Heart right ventricle (tissue), 16 donors: ENCODE data around the gene RIT2. TPM values are rescaled to one million over a fixed set of nuclear protein-coding genes. Genes with fewer than 3 reads are reported as not detected.

ENCODE experiments used
- ATAC-seq, 8 donors: fragments of 200-7000 bp; cut with Tn5 transposase; one replicate each; pipeline ENCODE4 v1.9.1; 2020; ENCODE audit warnings: mild to moderate bottlenecking in 8 of 8, moderate library complexity in 8 of 8, moderate number of reproducible peaks in 1 of 8
- DNase-seq, 2 donors: peaks; one replicate each; pipeline ENCODE4 v3.0.0-alpha.2; 2020
- H3K27ac ChIP-seq, 10 donors: fragments of 200-600 bp; sonication (generic) in 2 of 10; one replicate each; pipeline versions ENCODE4 v1.5.0 to v1.8.0; 2020 to 2022; ENCODE audit warnings: mild to moderate bottlenecking in 3 of 10
- H3K27me3 ChIP-seq, 7 donors: fragments of 200-600 bp; one replicate each; pipeline ENCODE4 v1.8.0; 2021 to 2022; ENCODE audit warnings: mild to moderate bottlenecking in 2 of 7
- H3K36me3 ChIP-seq, 9 donors: fragments of 200-600 bp; sonication (generic) in 1 of 9; one replicate each; pipeline versions ENCODE4 v1.5.0 to v1.8.0; 2020 to 2022; ENCODE audit warnings: mild to moderate bottlenecking in 2 of 9
- H3K4me1 ChIP-seq, 9 donors: fragments of 200-600 bp; sonication (generic) in 1 of 9; one replicate each; pipeline versions ENCODE4 v1.5.0 to v1.8.0; 2020 to 2022; ENCODE audit warnings: mild to moderate bottlenecking in 4 of 9
- H3K4me3 ChIP-seq, 10 donors: fragments of 200-600 bp; sonication (generic) in 2 of 10; one replicate each; pipeline versions ENCODE4 v1.5.0 to v1.8.0; 2020 to 2022; ENCODE audit warnings: mild to moderate bottlenecking in 7 of 10, moderate library complexity in 2 of 10
- H3K9me3 ChIP-seq, 11 donors: fragments of 200-600 bp in 10 of 11; sonication (generic) in 2 of 11; one replicate each; pipeline versions ENCODE4 v1.5.0 to v1.8.0; 2013 to 2022; ENCODE audit warnings: mild to moderate bottlenecking in 2 of 11, control low read depth in 1 of 11, moderate library complexity in 1 of 11
- WGBS, 2 donors: extraction: QIAGEN DNeasy Blood & Tissue Kit; methylation state at CpG; one replicate each; pipeline ENCODE4 v1.1.7; 2013; ENCODE audit warnings: inconsistent platforms in 1 of 2; 5-methylcytosine and 5-hydroxymethylcytosine counted together
- intact Hi-C, 10 donors: fragments of 100-400 bp; cut with DNase I; formaldehyde crosslinking; loops; one replicate each; pipeline versions ENCODE4 v1.11.1 to v1.14.2; 2022
- polyA plus RNA-seq, 2 donors: library from polyadenylated mRNA; stranded (reverse); fragments of 200-250 nt; gene quantifications; one replicate each; pipeline ENCODE4 v1.2.3, GENCODE V29; 2013
- total RNA-seq, 10 donors: library from RNA; stranded (reverse); fragmentation: NEBNext Ultra II Directional in 3 of 10; extraction: Animal tissue kit (Norgen Biotek cat#: 25700) in 3 of 10; gene quantifications; one replicate each; pipeline versions ENCODE4 v1.2.1 to v1.2.4, GENCODE V29; 2021 to 2023
- TF ChIP-seq, protein P1 (sequence below), 9 donors: fragments of 200-600 bp; sonication (generic) in 2 of 9; IDR thresholded peaks; one replicate each; pipeline versions ENCODE4 v1.5.0 to v1.8.0; 2021 to 2022; ENCODE audit warnings: antibody characterized with exemption in 9 of 9, mild to moderate bottlenecking in 5 of 9, moderate library complexity in 1 of 9
- donor health status: Arrhythmogenic right ventricular cardiomyopathy.
- donor health status: ischemic (EF 13 %, LVEDD 7.1; RV severe dilation, severe dysfunction).
- donor health status: healthy with polysubstance abuse.
- donor health status: DM: no; HTN: yes; CAD: no.
- donor health status: DM: no; HTN: no; CAD: no.
- donor health status: ischemic (EF 25% LVEDD 6.9; RV normal size, moderate dysfunction).
- donor health status: ischemic (EF 25% LVEDD 5.7; RV mildly dilated, moderate dysfunction).
- donor health status: healthy.
- donor health status: DM: yes; HTN: yes; CAD: no.
- donor health status: Ischemic cardiomyopathy.
- donor health status: ischemic (EF 35%, LVEDD 5.7; RV mildly dilated, moderate dysfunction).
- donor health status: nonischemic (EF 11% LVEDD 7.7; RV severe dilation, severe dysfunction).
- donor health status: DM: yes; HTN: yes; CAD: no.
- donor health status: PGD.
- donor health status: ischemic (EF 29% LVEDD 5.4; RV normal size, mild dysfunction).
- donor health status: nonischemic (EF 23%, LVEDD 6.1; RV moderate dilation, normal function).

Gene RIT2
- total and polyA plus RNA-seq, 12 donors: not detected

DNA sequence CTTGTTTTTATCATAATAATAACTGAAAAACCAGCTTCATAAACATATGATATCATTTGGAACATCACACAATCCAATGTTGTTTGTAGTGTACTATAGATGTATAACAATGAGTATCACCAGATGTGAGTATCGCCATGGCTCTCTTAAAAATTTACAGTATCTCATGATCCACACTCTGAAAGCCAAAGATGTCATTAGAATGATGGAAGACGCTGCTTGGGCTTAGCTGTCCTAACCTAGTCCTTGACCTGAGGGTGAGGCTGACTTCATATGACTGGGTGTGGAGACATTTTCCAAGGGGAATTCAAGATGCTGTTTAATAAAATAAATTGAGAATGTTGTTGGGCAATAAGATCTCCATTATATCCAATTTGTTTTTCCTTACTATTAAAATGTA, 242.6 kb downstream of the RIT2 start:
- Histone ChIP-seq H3K9me3 (no peaks in the 10 kb centered on the region), H3K27me3 (no peaks in the 10 kb centered on the region), H3K36me3 (no peaks in the 10 kb centered on the region), H3K4me1 (no peaks in the 10 kb centered on the region), H3K4me3 (no peak overlapping the region), H3K27ac (no peak overlapping the region)
- ATAC-seq (no peak), DNase-seq (no peak)
- intact Hi-C loops: no loop called here
- 69 to 83% methylated on average over 2 of the region's 2 CpGs for WGBS, 2 donors
- TF ChIP-seq, protein P1, sequence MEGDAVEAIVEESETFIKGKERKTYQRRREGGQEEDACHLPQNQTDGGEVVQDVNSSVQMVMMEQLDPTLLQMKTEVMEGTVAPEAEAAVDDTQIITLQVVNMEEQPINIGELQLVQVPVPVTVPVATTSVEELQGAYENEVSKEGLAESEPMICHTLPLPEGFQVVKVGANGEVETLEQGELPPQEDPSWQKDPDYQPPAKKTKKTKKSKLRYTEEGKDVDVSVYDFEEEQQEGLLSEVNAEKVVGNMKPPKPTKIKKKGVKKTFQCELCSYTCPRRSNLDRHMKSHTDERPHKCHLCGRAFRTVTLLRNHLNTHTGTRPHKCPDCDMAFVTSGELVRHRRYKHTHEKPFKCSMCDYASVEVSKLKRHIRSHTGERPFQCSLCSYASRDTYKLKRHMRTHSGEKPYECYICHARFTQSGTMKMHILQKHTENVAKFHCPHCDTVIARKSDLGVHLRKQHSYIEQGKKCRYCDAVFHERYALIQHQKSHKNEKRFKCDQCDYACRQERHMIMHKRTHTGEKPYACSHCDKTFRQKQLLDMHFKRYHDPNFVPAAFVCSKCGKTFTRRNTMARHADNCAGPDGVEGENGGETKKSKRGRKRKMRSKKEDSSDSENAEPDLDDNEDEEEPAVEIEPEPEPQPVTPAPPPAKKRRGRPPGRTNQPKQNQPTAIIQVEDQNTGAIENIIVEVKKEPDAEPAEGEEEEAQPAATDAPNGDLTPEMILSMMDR (IDR thresholded peaks at IDR 0.05): no peak

DNA sequence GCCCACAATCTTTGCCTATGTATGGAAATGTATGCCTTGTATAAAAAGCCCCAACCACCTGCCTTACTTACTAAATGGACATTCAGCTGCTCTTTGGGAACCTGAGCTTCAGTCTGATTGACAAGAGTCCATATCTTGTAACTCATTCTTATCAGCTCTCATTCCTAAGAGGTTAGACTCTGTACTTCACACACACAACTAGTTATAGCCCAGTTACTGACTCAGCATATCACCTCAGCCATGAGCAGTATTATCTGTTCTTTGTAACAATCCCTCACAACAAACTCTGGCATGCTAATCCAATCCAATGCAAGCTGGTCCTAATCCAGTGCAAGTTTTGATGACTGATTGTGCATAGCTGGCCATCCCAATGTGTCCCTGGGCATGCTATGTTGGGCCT, 250.6 kb downstream of the RIT2 start:
- intact Hi-C loops: loop anchor here in 1 of 10 donors (10.0 kb wide), 1 partner anchor 370 kb away; no protein-coding TSS in a partner anchor
- no peak overlapping the region for H3K27ac ChIP-seq
- TF ChIP-seq, protein P1 (IDR thresholded peaks at IDR 0.05): no peak
- H3K4me3 ChIP-seq: no peak overlapping the region
- no peaks in the 10 kb centered on the region for H3K27me3 ChIP-seq
- no peak for DNase-seq
- no peaks in the 10 kb centered on the region for H3K9me3 ChIP-seq
- H3K4me1 ChIP-seq: no peaks in the 10 kb centered on the region
- no peaks in the 10 kb centered on the region for H3K36me3 ChIP-seq
- ATAC-seq: no peak

DNA sequence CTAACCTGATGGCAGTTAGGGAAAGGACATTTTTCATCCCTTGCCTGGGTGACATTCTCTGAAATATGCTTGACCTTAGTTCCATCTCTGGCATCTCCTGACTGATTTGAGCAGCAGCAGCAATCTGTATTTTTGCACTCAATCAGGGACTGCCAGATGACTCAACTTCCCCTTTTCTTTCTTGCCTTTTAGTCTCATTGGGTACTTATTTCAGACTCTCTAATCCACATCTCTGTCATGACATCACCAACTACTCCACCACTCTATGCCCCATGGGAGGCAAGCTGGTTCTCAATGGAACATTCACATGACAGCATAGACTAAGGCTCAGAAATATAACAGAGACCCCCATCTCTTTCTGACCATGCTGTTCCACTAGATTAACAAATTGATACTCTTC, 254.2 kb downstream of the RIT2 start:
- intact Hi-C loops: loop anchor here in 1 of 10 donors (10.0 kb wide), 1 partner anchor 374 kb away; no protein-coding TSS in a partner anchor
- TF ChIP-seq, protein P1 (IDR thresholded peaks at IDR 0.05): no peak
- no peak for DNase-seq
- no peak overlapping the region for H3K4me3 ChIP-seq
- no peaks in the 10 kb centered on the region for H3K9me3 ChIP-seq
- no peaks in the 10 kb centered on the region for H3K27me3 ChIP-seq
- H3K27ac ChIP-seq: no peak overlapping the region
- no peak for ATAC-seq
- no peaks in the 10 kb centered on the region for H3K36me3 ChIP-seq
- no peaks in the 10 kb centered on the region for H3K4me1 ChIP-seq

DNA sequence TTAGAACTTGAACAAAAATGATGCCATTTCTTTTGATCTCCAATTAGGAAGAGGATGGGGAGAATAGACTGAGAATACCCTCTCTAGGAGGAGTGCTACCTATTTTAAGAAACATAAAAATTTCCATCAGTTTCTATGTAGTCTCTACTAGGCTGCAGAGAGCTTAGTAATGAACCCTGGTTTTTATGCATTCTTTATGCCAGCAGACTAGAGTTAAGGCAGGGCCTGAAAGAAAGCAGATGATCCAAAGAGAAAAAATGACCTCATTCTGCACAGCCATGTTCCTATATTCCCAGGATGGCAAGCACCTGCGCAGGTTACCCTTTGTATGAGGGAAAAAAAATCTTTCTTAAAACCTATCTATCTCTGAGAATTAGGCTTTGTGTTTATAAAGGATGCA, 254.9 kb downstream of the RIT2 start:
- Histone ChIP-seq H3K27ac (no peak overlapping the region), H3K27me3 (no peaks in the 10 kb centered on the region), H3K4me3 (no peak overlapping the region), H3K4me1 (no peaks in the 10 kb centered on the region), H3K36me3 (no peaks in the 10 kb centered on the region), H3K9me3 (no peaks in the 10 kb centered on the region)
- ATAC-seq (no peak), DNase-seq (no peak)
- intact Hi-C loops: loop anchor here in 1 of 10 donors (10.0 kb wide), 1 partner anchor 374 kb away; no protein-coding TSS in a partner anchor
- TF ChIP-seq, protein P1 (IDR thresholded peaks at IDR 0.05): no peak
- 94 to 98% methylated on average over 1 of the region's 1 CpG for WGBS, 2 donors
